T-helper 2 cell treated with Interferon-gamma antibody and Interleukin-4, amounts not matched to agents 5 μg/mL and 100 μg/mL, for 36 hours (primary cell): ENCODE results near the gene MBNL2.

Source experiments
- DNase-seq: peaks from one replicate; pipeline ENCODE4 v3.0.0; 2021; ENCODE audit warnings: low spot score
- H3K27ac Mint-ChIP-seq: one replicate; pipeline ENCODE4 v1.8.0; 2021; ENCODE audit warnings: mild to moderate bottlenecking, mixed read lengths
- H3K27me3 Mint-ChIP-seq: one replicate; pipeline ENCODE4 v1.8.0; 2021; ENCODE audit warnings: low read depth, mixed read lengths
- H3K36me3 Mint-ChIP-seq: one replicate; pipeline ENCODE4 v1.8.0; 2021; ENCODE audit warnings: low read depth, mixed read lengths
- H3K4me1 Mint-ChIP-seq: one replicate; pipeline ENCODE4 v1.8.0; 2021; ENCODE audit warnings: low read depth, mixed read lengths
- H3K4me3 Mint-ChIP-seq: one replicate; pipeline ENCODE4 v1.8.0; 2022; ENCODE audit warnings: mild to moderate bottlenecking, moderate library complexity, mixed read lengths
- H3K9me3 Mint-ChIP-seq: one replicate; pipeline ENCODE4 v1.8.0; 2021; ENCODE audit warnings: mixed read lengths

MBNL2 gene

GRCh38 chr13:97397267-97397666 is 175.1 kb downstream of the MBNL2 start:
- H3K36me3 Mint-ChIP-seq = no peaks in the 10 kb centered on the region
- no peaks in the 10 kb centered on the region for H3K9me3 Mint-ChIP-seq
- DNase-seq = no peak
- no peak overlapping the region for H3K27ac Mint-ChIP-seq
- peaks cover 3% of the 10 kb centered on the region for H3K27me3 Mint-ChIP-seq
- no peak overlapping the region for H3K4me3 Mint-ChIP-seq
- H3K4me1 Mint-ChIP-seq = no peaks in the 10 kb centered on the region

- Mint-ChIP-seq H3K4me1 (no peaks in the 10 kb centered on the region), H3K27me3 (peaks cover 11% of the 10 kb centered on the region), H3K27ac (no peak overlapping the region), H3K4me3 (no peak overlapping the region), H3K36me3 (no peaks in the 10 kb centered on the region), H3K9me3 (no peaks in the 10 kb centered on the region)
- no peak for DNase-seq
Measured at GRCh38 chr13:97401421-97401820, 179.3 kb downstream of the MBNL2 start.

- Mint-ChIP-seq H3K36me3 (no peaks in the 10 kb centered on the region), H3K27ac (no peak overlapping the region), H3K4me3 (no peak overlapping the region), H3K9me3 (no peaks in the 10 kb centered on the region), H3K4me1 (no peaks in the 10 kb centered on the region), H3K27me3 (peaks cover 16% of the 10 kb centered on the region)
- DNase-seq = no peak
Measured at GRCh38 chr13:97403893-97404750, 182.0 kb downstream of the MBNL2 start.

- DNase-seq = no peak
- no peaks in the 10 kb centered on the region for H3K9me3 Mint-ChIP-seq
- H3K36me3 Mint-ChIP-seq = no peaks in the 10 kb centered on the region
- H3K27ac Mint-ChIP-seq = no peak overlapping the region
- no peak overlapping the region for H3K4me3 Mint-ChIP-seq
- no peaks in the 10 kb centered on the region for H3K4me1 Mint-ChIP-seq
- peaks cover 16% of the 10 kb centered on the region for H3K27me3 Mint-ChIP-seq
Measured at GRCh38 chr13:97407540-97407939, 185.4 kb downstream of the MBNL2 start.

- no peaks in the 10 kb centered on the region for H3K4me1 Mint-ChIP-seq
- peaks cover 18% of the 10 kb centered on the region for H3K27me3 Mint-ChIP-seq
- no peaks in the 10 kb centered on the region for H3K9me3 Mint-ChIP-seq
- H3K27ac Mint-ChIP-seq = no peak overlapping the region
- no peak for DNase-seq
- no peaks in the 10 kb centered on the region for H3K36me3 Mint-ChIP-seq
- H3K4me3 Mint-ChIP-seq = no peak overlapping the region
Measured at GRCh38 chr13:97408938-97409337, 186.8 kb downstream of the MBNL2 start.

- DNase-seq = no peak
- Mint-ChIP-seq H3K4me1 (no peaks in the 10 kb centered on the region), H3K27me3 (peaks cover 15% of the 10 kb centered on the region), H3K4me3 (no peak overlapping the region), H3K27ac (no peak overlapping the region), H3K9me3 (no peaks in the 10 kb centered on the region), H3K36me3 (no peaks in the 10 kb centered on the region)
Measured at GRCh38 chr13:97411984-97412383, 189.9 kb downstream of the MBNL2 start.

- Mint-ChIP-seq H3K27me3 (peaks cover 15% of the 10 kb centered on the region), H3K36me3 (no peaks in the 10 kb centered on the region), H3K4me1 (no peaks in the 10 kb centered on the region), H3K4me3 (no peak overlapping the region), H3K27ac (no peak overlapping the region), H3K9me3 (no peaks in the 10 kb centered on the region)
- DNase-seq = no peak
Measured at GRCh38 chr13:97413694-97414093, 191.6 kb downstream of the MBNL2 start.

- Mint-ChIP-seq H3K27me3 (peaks cover 9% of the 10 kb centered on the region), H3K4me1 (no peaks in the 10 kb centered on the region), H3K36me3 (no peaks in the 10 kb centered on the region), H3K27ac (no peak overlapping the region), H3K4me3 (no peak overlapping the region), H3K9me3 (no peaks in the 10 kb centered on the region)
- DNase-seq = no peak
Measured at GRCh38 chr13:97414392-97414791, 192.3 kb downstream of the MBNL2 start.

- H3K27me3 Mint-ChIP-seq = peaks cover 11% of the 10 kb centered on the region
- no peak overlapping the region for H3K27ac Mint-ChIP-seq
- no peak for DNase-seq
- no peaks in the 10 kb centered on the region for H3K4me1 Mint-ChIP-seq
- H3K4me3 Mint-ChIP-seq = no peak overlapping the region
- H3K36me3 Mint-ChIP-seq = no peaks in the 10 kb centered on the region
- no peaks in the 10 kb centered on the region for H3K9me3 Mint-ChIP-seq
Measured at GRCh38 chr13:97417698-97418097, 195.6 kb downstream of the MBNL2 start.

- Mint-ChIP-seq H3K27me3 (peaks cover 36% of the 10 kb centered on the region), H3K4me1 (no peaks in the 10 kb centered on the region), H3K36me3 (no peaks in the 10 kb centered on the region), H3K27ac (no peak overlapping the region), H3K4me3 (no peak overlapping the region), H3K9me3 (no peaks in the 10 kb centered on the region)
- no peak for DNase-seq
Measured at GRCh38 chr13:97422118-97423054, 200.3 kb downstream of the MBNL2 start.

- H3K27me3 Mint-ChIP-seq = peaks cover 40% of the 10 kb centered on the region
- no peaks in the 10 kb centered on the region for H3K4me1 Mint-ChIP-seq
Measured at GRCh38 chr13:97423300-97424045, 201.3 kb downstream of the MBNL2 start.

GRCh38 chr13:97425590-97425989 is 203.5 kb downstream of the MBNL2 start:
- H3K36me3 Mint-ChIP-seq = no peaks in the 10 kb centered on the region
- H3K9me3 Mint-ChIP-seq = no peaks in the 10 kb centered on the region
- DNase-seq = no peak
- H3K27me3 Mint-ChIP-seq = peaks cover 50% of the 10 kb centered on the region
- no peak overlapping the region for H3K27ac Mint-ChIP-seq
- H3K4me3 Mint-ChIP-seq = no peak overlapping the region
- H3K4me1 Mint-ChIP-seq = peaks cover 2% of the 10 kb centered on the region

More at GRCh38 chr13:97423300-97424045, 201.3 kb downstream of the MBNL2 start:
- Mint-ChIP-seq H3K4me3 (no peak overlapping the region), H3K36me3 (no peaks in the 10 kb centered on the region), H3K27ac (no peak overlapping the region), H3K9me3 (no peaks in the 10 kb centered on the region)
- no peak for DNase-seq

GRCh38 chr13:97426695-97427094 is 204.6 kb downstream of the MBNL2 start:
- no peaks in the 10 kb centered on the region for H3K36me3 Mint-ChIP-seq
- no peaks in the 10 kb centered on the region for H3K9me3 Mint-ChIP-seq
- H3K4me3 Mint-ChIP-seq = no peak overlapping the region
- H3K4me1 Mint-ChIP-seq = peaks cover 10% of the 10 kb centered on the region
- peaks cover 47% of the 10 kb centered on the region for H3K27me3 Mint-ChIP-seq
- H3K27ac Mint-ChIP-seq = no peak overlapping the region
- no peak for DNase-seq
